ENCODE measurements around the gene SOX5.

Gene SOX5

GRCh38 chr12:23930599-23930998, 18.9 kb downstream of the SOX5 start:
- DNase-seq (ENCODE audit: low read depth), result no peak
- no peak for TF ChIP-seq MYC (IDR thresholded peaks at IDR 0.05; ENCODE audit: low read depth, low read length)
- TF ChIP-seq CTCF (IDR thresholded peaks at IDR 0.05; ENCODE audit: low read depth, low read length), result no peak
- no peak for TF ChIP-seq MAX (IDR thresholded peaks at IDR 0.05; ENCODE audit: low read depth, low read length)
- TF ChIP-seq POLR2A (IDR thresholded peaks at IDR 0.05; ENCODE audit: extremely low read depth, insufficient read length), result no peak
- H3K4me3 ChIP-seq (ENCODE audit: low read depth, low read length), result no peak overlapping the region

- TF ChIP-seq POLR2A (IDR thresholded peaks at IDR 0.05; ENCODE audit: extremely low read depth, insufficient read length) (no peak), CTCF (IDR thresholded peaks at IDR 0.05; ENCODE audit: low read depth, low read length) (no peak), MAX (IDR thresholded peaks at IDR 0.05; ENCODE audit: low read depth, low read length) (no peak), MYC (IDR thresholded peaks at IDR 0.05; ENCODE audit: low read depth, low read length) (no peak)
- no peak overlapping the region for H3K4me3 ChIP-seq (ENCODE audit: low read depth, low read length)
- DNase-seq (ENCODE audit: low read depth), result no peak
Observed at GRCh38 chr12:23929906-23930305, 19.6 kb downstream of the SOX5 start.

GRCh38 chr12:23927907-23928306, 21.6 kb downstream of the SOX5 start:
- TF ChIP-seq POLR2A (IDR thresholded peaks at IDR 0.05; ENCODE audit: extremely low read depth, insufficient read length) (no peak), MAX (IDR thresholded peaks at IDR 0.05; ENCODE audit: low read depth, low read length) (no peak), MYC (IDR thresholded peaks at IDR 0.05; ENCODE audit: low read depth, low read length) (no peak)
- H3K4me3 ChIP-seq (ENCODE audit: low read depth, low read length), result no peak overlapping the region
- DNase-seq (ENCODE audit: low read depth), result no peak

- DNase-seq (ENCODE audit: low read depth), result no peak
- H3K4me3 ChIP-seq (ENCODE audit: low read depth, low read length), result no peak overlapping the region
- no peak for TF ChIP-seq CTCF (IDR thresholded peaks at IDR 0.05; ENCODE audit: low read depth, low read length)
Observed at GRCh38 chr12:23921099-23921856, 28.2 kb downstream of the SOX5 start.

GRCh38 chr12:23911574-23911973, 37.9 kb downstream of the SOX5 start:
- TF ChIP-seq POLR2A (IDR thresholded peaks at IDR 0.05; ENCODE audit: extremely low read depth, insufficient read length), result no peak
- no peak for TF ChIP-seq MYC (IDR thresholded peaks at IDR 0.05; ENCODE audit: low read depth, low read length)
- TF ChIP-seq MAX (IDR thresholded peaks at IDR 0.05; ENCODE audit: low read depth, low read length), result no peak
- no peak for TF ChIP-seq CTCF (IDR thresholded peaks at IDR 0.05; ENCODE audit: low read depth, low read length)
- no peak overlapping the region for H3K4me3 ChIP-seq (ENCODE audit: low read depth, low read length)
- no peak for DNase-seq (ENCODE audit: low read depth)

GRCh38 chr12:23909551-23909950, 39.9 kb downstream of the SOX5 start:
- DNase-seq (ENCODE audit: low read depth), result no peak
- H3K4me3 ChIP-seq (ENCODE audit: low read depth, low read length), result no peak overlapping the region
- TF ChIP-seq MAX (IDR thresholded peaks at IDR 0.05; ENCODE audit: low read depth, low read length) (no peak), CTCF (IDR thresholded peaks at IDR 0.05; ENCODE audit: low read depth, low read length) (no peak), POLR2A (IDR thresholded peaks at IDR 0.05; ENCODE audit: extremely low read depth, insufficient read length) (no peak), MYC (IDR thresholded peaks at IDR 0.05; ENCODE audit: low read depth, low read length) (no peak)

Measured in NB4 (cell line).